HG02885 (cell line): ENCODE data around the gene ATG4B.
A peak's percentile ranks its signal among the peaks of the same experiment; 100 is the strongest.
"Not testable (repeated sequence)": the region's sequence is repeated elsewhere in the genome, so short reads cannot be mapped to it uniquely, and the experiment has no call there.

Source experiments
- ATAC-seq: cut with Tn5 transposase; IDR thresholded peaks from one replicate; pipeline ENCODE4 v1.9.1; 2021; ENCODE audit warnings: mild to moderate bottlenecking; ENCODE audit not compliant: unreplicated experiment, poor library complexity

ATG4B gene

DNA sequence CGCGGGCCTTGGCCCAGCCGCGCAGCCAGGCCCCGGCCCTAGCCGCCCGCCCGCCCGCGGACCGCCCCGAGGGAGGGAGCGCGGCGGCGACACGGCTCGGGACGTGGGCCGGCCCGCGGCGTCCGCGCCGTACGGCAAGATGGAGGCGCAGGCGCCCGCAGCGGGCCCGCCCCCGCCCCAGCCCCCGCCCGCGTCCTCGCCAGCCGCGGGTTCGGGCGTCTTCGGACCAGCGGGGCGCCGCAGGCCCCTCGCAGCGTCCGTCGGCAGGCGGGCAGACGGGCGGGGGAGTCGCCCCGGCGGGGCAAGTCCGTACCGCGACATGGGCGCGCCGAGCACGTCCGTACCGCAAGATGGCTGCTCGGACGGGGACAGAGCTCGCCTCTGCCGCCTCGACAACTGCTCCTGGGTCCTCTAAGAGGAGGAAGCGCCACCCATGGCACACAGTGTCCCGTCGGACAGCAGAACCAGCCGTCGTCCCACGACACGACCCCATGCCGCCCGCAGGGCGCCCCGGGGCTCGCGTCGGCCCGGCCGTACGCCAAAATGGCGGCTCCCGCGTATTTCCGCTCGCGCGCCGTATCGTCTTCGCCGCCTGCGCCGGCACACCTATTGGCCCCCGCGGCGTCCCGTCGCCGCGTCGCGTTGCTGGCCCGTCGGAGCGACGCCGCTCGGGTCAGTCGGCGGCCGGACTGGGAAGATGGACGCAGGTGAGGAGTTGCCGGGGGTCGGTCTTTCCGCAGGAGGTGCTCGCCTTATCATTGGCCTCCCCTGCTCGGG is at the start of gene ATG4B, which contains the start of gene THAP4:
ATG4B (plus strand) TSS at position 676 of the 777 bp plus-strand sequence; CDS start at position 698, 22 bp downstream.
THAP4 (minus strand) TSS at position 141 of the 777 bp plus-strand sequence. CDS start 141 bp downstream, outside the sequence.
- ATAC-seq, result peak; percentile 68

DNA sequence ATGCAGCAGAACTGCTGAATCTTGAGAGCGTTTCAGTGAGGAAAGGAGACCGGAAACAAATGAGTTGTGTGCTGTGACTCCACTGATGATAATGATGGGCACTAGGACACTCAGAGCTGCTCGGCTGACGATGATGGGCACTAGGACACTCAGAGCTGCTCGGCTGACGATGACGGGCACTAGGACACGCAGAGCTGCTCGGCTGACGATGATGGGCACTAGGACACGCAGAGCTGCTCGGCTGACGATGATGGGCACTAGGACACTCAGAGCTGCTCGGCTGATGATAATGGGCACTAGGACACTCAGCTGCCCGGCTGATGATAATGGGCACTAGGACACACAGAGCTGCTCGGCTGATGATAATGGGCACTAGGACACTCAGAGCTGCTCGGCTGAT is 47.6 kb upstream of the ATG4B start:
- ATAC-seq, result not testable (repeated sequence)

- not testable (repeated sequence) for ATAC-seq
These were observed 46.7 kb upstream of the ATG4B start for GRCh38 chr2:241590496-241591455.

DNA sequence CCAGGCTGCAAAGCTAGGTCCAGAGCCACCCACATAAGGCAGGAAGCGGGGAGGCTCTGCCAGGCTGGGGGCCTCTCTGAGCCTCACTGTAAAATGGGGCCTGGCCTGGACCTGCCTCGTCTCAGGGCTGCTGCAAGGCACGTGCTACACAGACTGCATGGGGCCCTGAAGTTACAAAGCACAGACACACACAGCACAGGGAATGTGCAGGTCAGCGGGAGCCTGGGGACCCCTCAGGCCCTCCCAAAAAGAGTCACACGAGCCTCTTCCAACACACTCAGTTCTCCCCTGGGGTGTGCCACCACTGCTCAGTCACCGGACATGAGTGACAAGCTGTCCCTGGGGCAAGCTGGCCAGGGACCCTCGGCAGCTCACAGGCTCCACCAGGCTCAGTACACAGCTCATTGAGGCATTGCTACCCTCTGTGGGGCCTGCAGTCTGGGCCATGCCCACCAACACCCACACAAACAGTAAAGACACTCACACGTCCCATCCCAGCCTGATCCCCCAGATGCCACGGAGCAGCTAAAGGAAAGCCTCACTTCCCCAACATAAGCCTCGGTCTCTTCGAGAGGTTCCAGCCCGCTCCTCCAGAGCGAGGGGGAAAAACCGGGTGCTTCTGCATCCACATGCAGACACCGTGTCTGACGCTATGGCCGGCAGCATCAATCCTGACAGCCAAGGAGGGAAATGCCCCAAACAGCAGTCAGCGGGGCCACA is 45.2 kb upstream of the ATG4B start:
- ATAC-seq, result no peak

DNA sequence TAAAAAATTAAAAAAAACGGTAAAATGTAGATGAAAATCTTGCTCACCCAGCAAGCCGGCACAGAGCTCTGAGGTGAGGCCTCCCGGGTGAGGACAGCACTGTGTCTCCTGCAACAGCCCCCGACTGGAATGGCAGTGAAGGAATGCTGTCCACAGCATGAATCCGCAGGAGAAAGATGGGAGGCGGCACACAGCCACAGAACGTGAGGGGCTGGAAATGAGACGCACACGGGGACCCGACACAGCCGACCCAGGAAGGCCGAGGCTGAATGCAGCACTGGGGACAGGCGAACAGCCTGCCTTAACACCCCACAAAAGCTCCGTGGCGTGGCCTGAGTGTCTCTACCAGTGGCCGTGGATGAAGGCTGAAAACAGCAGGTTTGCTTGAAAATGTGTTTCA is 44.2 kb upstream of the ATG4B start:
- ATAC-seq, result no peak

- ATAC-seq, result no peak
These were observed 41.8 kb upstream of the ATG4B start for GRCh38 chr2:241595600-241596140.

GRCh38 chr2:241597561-241597960 is 39.9 kb upstream of the ATG4B start:
- ATAC-seq, result no peak

- ATAC-seq, result no peak
These were observed 39.4 kb upstream of the ATG4B start for GRCh38 chr2:241598061-241598460.

DNA sequence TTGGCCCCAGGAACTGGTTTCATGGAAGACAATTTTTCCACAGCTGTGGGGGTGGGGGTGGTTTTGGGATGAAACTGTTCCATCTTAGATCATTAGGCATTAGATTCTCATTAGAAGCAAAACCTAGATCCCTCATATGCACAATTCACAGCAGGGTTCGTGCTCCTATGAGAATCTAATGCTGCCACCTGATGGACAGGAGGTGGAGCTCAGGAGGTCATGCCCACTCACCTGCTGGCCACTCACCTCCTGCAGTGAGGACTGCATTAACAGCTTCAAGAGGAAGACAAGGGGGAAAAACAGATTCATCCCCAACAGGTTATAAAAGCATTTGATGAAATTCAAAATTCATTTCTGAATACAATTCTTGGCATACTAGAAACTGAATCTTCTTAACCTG is 39.0 kb upstream of the ATG4B start:
- ATAC-seq, result no peak

- ATAC-seq, result no peak
These were observed 37.9 kb upstream of the ATG4B start for GRCh38 chr2:241599615-241600014.

GRCh38 chr2:241601841-241602240 is 35.7 kb upstream of the ATG4B start:
- ATAC-seq, result no peak

DNA sequence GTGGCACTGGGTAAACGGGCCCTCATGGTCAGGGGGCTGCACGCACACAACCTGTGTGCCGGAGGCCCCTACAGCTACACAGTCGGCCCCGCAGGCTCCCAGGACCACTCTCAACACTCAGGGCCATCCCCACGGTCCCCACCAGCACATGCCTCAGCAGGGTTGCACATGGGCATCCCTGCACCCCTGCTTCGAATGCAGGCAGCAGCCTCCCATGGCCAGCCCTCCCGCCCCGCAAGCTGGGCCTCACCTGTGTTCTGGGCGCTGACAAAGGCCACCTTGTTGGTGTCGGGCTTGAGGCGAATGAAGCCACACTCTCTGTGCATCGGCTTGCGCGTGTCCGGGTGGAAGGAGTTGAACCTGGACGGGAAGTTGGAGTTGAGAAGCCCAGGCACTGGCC is 34.8 kb upstream of the ATG4B start:
- ATAC-seq, result no peak

DNA sequence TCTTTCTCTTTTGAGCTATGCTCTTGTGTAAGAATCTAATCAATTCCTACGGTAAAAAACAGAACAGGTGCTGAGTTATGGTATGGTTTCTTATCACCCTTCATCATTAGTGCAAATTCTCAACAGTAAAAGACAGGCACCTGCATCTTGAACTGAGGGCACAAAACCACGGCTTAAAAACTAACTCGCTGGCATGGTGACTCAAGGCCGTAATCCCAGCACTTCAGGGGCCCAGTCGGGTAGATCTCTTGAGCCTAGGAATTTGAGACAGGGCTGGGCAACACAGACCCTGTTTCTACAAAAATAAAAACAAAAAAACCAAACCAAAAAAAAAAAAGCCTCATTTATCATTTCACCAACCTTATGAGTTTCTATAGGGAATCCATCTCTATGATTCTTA is 33.8 kb upstream of the ATG4B start:
- no peak for ATAC-seq

DNA sequence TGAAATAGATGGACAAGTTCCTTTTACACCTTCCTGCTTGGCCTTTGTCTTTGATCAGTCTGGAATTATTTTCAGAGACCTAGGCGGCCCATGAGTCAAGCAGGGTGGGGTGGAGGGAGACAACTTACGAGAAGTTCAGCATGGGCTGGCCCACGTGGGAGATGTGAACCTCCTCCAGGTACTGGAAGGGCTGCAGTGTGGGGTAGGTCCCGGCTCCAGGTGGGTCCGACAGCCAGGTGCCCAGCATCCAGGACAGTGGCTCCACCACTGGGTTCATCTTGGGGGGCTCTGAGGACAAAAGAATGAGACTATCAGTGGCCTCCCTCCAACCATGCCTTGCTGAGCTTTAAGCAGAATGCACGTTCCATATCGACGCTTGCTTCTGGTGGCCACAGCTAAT is 31.3 kb upstream of the ATG4B start:
- no peak for ATAC-seq

DNA sequence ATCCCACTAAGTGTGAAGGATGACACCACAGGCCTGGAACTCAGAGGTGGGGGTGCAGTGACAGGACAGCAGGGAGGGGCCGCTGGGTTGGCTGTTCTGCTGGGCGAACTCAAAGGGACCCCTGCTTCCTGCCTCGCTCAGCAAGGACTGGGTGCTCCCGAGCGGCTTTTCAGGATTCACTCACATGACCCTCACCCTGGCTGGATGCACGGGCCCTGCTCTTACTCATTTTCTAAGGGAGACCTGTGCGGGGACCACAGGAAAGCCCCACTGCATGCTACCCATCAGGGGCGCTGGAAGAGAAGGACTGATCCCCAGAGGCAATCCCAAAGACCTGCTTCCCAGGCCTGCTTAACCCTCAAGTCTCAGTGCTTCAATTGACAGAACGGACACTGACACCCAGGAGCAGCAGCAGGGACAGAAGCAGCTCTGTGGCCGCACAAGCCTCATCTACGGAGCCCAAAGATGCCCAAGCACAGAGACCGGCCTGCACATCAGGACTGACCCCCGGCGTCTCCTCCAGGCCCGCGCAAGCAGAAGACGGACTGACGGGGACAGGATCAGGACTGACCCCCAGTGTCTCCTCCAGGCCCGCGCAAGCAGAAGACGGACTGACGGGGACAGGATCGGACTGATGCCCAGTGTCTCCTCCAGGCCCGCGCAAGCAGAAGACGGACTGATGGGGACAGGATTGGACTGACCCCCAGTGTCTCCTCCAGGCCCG is 30.2 kb upstream of the ATG4B start:
- no peak for ATAC-seq

DNA sequence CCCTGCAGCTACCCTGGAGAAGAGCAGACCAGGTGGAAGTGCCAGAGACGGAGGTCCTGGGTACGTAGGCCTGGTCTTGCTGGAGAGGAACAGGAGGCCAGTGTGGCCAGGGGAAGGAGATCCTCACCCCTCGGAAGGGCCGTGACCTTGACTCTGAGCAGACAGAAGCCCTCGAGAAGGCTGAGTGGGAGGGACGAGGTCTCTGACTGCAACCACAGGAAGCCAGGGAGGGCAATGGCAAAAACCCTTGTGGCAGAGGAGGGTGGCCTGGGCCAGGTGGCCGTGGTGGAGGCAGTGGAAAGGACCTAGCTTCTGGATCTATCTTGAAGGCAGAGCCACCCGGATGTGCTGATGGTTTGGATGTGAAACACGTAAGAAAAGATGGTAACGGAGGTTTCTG is 28.6 kb upstream of the ATG4B start:
- no peak for ATAC-seq

DNA sequence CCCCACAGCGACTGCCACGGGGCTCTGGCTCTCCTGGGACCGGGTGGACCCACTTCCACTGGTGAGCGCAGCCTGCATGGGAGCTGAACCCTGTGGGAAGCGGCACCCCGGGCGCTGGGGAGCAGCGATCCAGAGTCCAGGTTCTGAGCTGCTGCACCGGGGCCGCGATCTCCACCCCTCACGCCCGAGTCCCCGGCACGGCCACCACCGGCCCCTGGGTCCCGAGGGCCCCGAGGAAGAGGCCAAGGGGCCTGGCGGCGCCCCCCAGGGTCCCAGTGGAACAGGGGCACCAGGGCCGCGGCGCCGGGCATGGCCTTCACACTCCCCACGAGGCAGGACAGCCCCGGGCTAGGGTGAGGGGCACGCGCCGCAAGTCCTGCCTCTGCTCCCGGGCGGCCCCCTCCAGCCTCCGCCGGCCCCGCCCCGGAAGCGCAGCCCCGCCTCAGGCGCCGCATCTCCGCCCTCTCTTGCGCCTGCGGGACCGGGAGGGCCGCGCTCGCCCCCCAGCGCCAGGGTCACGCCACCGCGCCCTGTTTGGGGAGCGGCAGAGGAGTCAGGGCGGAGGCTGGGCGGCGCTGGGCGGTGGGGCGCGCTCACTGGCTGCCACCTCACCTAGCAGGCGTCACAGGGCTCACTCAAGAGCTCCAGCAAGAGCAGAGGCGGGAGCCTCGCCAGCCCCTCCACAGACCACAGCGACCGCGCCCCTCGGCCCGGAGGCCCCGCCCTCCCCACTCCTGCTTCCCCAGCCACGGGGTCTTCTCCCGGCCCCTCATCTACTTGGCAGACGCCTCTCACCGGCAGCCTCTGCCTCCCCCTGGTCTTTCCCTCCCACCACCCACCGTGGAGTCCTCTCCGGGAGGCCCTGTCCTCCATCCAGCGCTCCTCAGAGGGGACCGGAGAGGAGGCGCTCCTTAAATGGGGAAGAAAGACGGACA is 27.4 kb upstream of the ATG4B start:
- peak; percentile 93 for ATAC-seq

DNA sequence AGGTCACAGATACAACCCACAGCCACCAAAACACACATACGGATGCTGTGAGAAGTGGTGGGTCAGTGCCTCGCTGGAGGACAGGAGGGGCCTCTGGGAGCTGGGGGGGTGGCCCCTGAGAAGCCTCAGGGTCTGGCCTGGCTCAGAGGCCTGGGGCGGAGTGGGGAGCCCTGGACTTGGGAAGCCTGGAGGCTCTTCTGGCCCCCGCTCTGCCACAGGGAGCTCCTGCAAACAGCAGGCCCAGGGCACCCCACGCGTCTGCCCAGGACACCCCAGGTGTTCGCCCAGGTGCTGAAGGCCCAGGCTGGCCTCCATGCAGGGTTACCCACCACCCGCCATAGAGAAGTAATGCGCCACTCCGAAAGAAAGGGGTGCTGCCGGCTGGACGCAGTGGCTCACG is 26.4 kb upstream of the ATG4B start:
- ATAC-seq, result no peak
